Measurements from ENCODE around the gene SERPINA1.

GRCh38 chr14:94330432-94330831 is 58.0 kb downstream of the SERPINA1 start:
- TF ChIP-seq CTCF (IDR thresholded peaks at IDR 0.05), result no peak
- TF ChIP-seq EZH2 (IDR thresholded peaks at IDR 0.05; ENCODE audit: borderline replicate concordance, insufficient read depth, low read depth, low read length, poor library complexity, severe bottlenecking), result no peak

Measured in B cell (primary cell).